Measurements from ENCODE around the gene C1R. TPM values are rescaled to one million over a fixed set of nuclear protein-coding genes. Genes with fewer than 3 reads are reported as not detected.

The C1R gene
- polyA plus RNA-seq, 3 donors = 0.14 to 0.88 TPM; not detected in 1

DNA sequence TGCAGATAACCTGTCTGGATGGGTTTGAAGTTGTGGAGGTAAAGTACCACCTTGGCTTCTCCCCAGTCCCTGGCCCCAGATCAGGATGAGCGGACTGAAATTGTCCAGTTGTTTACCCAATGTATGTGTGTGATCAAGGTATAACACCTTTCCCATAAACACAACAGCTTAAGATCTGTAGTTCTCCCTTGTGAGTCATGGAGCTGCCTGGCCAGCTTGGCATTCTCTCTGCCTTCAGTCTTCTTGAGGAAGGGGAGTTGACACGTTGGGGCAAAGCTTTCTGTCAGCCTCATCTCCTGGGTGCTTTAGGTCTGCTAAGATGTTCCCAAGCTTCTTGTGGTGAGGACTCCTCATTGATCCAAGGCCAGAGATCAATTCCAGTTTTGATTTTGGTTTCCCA lies 25.6 kb downstream of the C1R start:
- no peak overlapping the region for H3K4me2 ChIP-seq (replicated peaks; ENCODE audit: extremely low read depth, low read length, poor library complexity, severe bottlenecking)

DNA sequence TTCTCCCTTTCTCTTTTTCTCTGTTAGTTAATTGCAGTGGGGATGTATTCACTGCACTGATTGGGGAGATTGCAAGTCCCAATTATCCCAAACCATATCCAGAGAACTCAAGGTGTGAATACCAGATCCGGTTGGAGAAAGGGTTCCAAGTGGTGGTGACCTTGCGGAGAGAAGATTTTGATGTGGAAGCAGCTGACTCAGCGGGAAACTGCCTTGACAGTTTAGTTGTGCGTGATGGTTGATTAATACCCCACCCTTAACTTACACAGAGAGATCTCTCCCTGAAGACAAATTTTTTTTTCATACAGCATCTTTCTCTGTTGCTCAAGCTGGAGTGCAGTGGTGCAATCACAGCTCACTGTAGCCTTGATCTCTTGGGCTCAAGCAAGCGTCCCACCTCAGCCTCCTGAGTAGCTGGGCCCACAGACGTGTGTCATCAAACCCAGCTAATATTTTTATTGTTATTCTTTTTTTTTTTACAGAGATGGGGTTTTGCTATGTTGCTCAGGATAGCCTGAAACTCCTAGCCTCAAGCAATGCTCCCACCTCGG lies 27.1 kb downstream of the C1R start:
- Mint-ChIP-seq H3K4me3 (no peak overlapping the region), H3K27ac (no peak overlapping the region), H3K9me3 (peaks cover 0 to 1% (median 0%) of the 10 kb centered on the region in 7 donors), H3K36me3 (no peaks in the 10 kb centered on the region), H3K27me3 (ENCODE audit: low read depth in 3 of 3) (peaks cover 2 to 10% (median 5%) of the 10 kb centered on the region in 3 donors), H3K4me1 (peaks cover 2% of the 10 kb centered on the region)
- no peaks in the 10 kb centered on the region for H3K36me3 ChIP-seq (replicated peaks in 1 of 2; ENCODE audit: control insufficient read depth in 1 of 2, insufficient read depth in 2 of 2, low read length in 2 of 2)
- no peaks in the 10 kb centered on the region for H3K4me1 ChIP-seq (ENCODE audit: control insufficient read depth in 1 of 2, insufficient read depth in 2 of 2, low read length in 2 of 2)
- intact Hi-C loops (cut with micrococcal nuclease) = no loop called here
- TF ChIP-seq, protein P1, sequence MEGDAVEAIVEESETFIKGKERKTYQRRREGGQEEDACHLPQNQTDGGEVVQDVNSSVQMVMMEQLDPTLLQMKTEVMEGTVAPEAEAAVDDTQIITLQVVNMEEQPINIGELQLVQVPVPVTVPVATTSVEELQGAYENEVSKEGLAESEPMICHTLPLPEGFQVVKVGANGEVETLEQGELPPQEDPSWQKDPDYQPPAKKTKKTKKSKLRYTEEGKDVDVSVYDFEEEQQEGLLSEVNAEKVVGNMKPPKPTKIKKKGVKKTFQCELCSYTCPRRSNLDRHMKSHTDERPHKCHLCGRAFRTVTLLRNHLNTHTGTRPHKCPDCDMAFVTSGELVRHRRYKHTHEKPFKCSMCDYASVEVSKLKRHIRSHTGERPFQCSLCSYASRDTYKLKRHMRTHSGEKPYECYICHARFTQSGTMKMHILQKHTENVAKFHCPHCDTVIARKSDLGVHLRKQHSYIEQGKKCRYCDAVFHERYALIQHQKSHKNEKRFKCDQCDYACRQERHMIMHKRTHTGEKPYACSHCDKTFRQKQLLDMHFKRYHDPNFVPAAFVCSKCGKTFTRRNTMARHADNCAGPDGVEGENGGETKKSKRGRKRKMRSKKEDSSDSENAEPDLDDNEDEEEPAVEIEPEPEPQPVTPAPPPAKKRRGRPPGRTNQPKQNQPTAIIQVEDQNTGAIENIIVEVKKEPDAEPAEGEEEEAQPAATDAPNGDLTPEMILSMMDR (IDR thresholded peaks at IDR 0.05) = no peak
- H4K20me1 ChIP-seq (ENCODE audit: insufficient read depth, low read length) = no peaks in the 10 kb centered on the region
- WGBS (ENCODE audit: insufficient coverage) = 100% methylated on average over 1 of the region's 7 CpGs
- H3K9ac ChIP-seq (ENCODE audit: insufficient read depth, low read length, poor library complexity, severe bottlenecking) = no peak overlapping the region
- H3K79me2 ChIP-seq (ENCODE audit: insufficient read depth, low read length) = no peaks in the 10 kb centered on the region
- H2AFZ ChIP-seq (ENCODE audit: insufficient read depth, low read depth, low read length, poor library complexity, severe bottlenecking) = no peak overlapping the region
- no peaks in the 10 kb centered on the region for H3K9me3 ChIP-seq (replicated peaks in 1 of 2; ENCODE audit: control insufficient read depth in 1 of 2, insufficient read depth in 1 of 2, low read length in 2 of 2)
- no peaks in the 10 kb centered on the region for H3K27me3 ChIP-seq (ENCODE audit: control insufficient read depth in 2 of 2, insufficient read depth in 2 of 2, low read length in 2 of 2)
- H3K27ac ChIP-seq (ENCODE audit: low read depth in 1 of 2, low read length in 2 of 2) = no peak overlapping the region
- H3K4me3 ChIP-seq (replicated peaks in 1 of 3; ENCODE audit: low read depth in 2 of 3, low read length in 3 of 3) = no peak overlapping the region
- no peak for DNase-seq
- H3K4me2 ChIP-seq (replicated peaks; ENCODE audit: extremely low read depth, low read length, poor library complexity, severe bottlenecking) = no peak overlapping the region

More for the DNA sequence above, 25.6 kb downstream of the C1R start:
- no peaks in the 10 kb centered on the region for H3K36me3 Mint-ChIP-seq
- H3K27me3 Mint-ChIP-seq (ENCODE audit: low read depth in 3 of 3) = peaks cover 0 to 11% (median 2%) of the 10 kb centered on the region in 3 donors
- no peak overlapping the region for H3K4me3 Mint-ChIP-seq
- TF ChIP-seq, protein P1 (IDR thresholded peaks at IDR 0.05) = no peak
- DNase-seq = no peak
- no peaks in the 10 kb centered on the region for H3K9me3 ChIP-seq (replicated peaks in 1 of 2; ENCODE audit: control insufficient read depth in 1 of 2, insufficient read depth in 1 of 2, low read length in 2 of 2)
- H3K79me2 ChIP-seq (ENCODE audit: insufficient read depth, low read length) = no peaks in the 10 kb centered on the region
- H3K36me3 ChIP-seq (replicated peaks in 1 of 2; ENCODE audit: control insufficient read depth in 1 of 2, insufficient read depth in 2 of 2, low read length in 2 of 2) = no peaks in the 10 kb centered on the region
- intact Hi-C loops (cut with micrococcal nuclease) = no loop called here
- no peak overlapping the region for H3K27ac ChIP-seq (ENCODE audit: low read depth in 1 of 2, low read length in 2 of 2)
- H3K9me3 Mint-ChIP-seq = peaks cover 0 to 1% (median 0%) of the 10 kb centered on the region in 7 donors
- H3K9ac ChIP-seq (ENCODE audit: insufficient read depth, low read length, poor library complexity, severe bottlenecking) = no peak overlapping the region
- no peak overlapping the region for H3K27ac Mint-ChIP-seq
- peaks cover 2% of the 10 kb centered on the region for H3K4me1 Mint-ChIP-seq
- H3K4me3 ChIP-seq (replicated peaks in 1 of 3; ENCODE audit: low read depth in 2 of 3, low read length in 3 of 3) = no peak overlapping the region
- no peaks in the 10 kb centered on the region for H3K4me1 ChIP-seq (ENCODE audit: control insufficient read depth in 1 of 2, insufficient read depth in 2 of 2, low read length in 2 of 2)
- H2AFZ ChIP-seq (ENCODE audit: insufficient read depth, low read depth, low read length, poor library complexity, severe bottlenecking) = no peak overlapping the region
- no peaks in the 10 kb centered on the region for H4K20me1 ChIP-seq (ENCODE audit: insufficient read depth, low read length)
- WGBS (ENCODE audit: insufficient coverage) = no CpG with 5 or more reads among the region's 2 CpGs
- H3K27me3 ChIP-seq (ENCODE audit: control insufficient read depth in 2 of 2, insufficient read depth in 2 of 2, low read length in 2 of 2) = no peaks in the 10 kb centered on the region
